Spleen (tissue), 7 donors: ENCODE data around the gene AGER.

Source experiments
- CTCF ChIP-seq, 11 experiments: fragments of 200-600 bp in 7 of 11; fragments of 450-650 bp in 4 of 11; sonication (generic) in 4 of 11; IDR thresholded peaks in 8 of 11; conservative IDR thresholded peaks in 3 of 11; 1 replicate in 7 of 11; 2 replicates in 4 of 11; pipeline versions ENCODE4 v1.4.0 to v1.8.0; 2016 to 2021; ENCODE audit warnings: antibody characterized with exemption in 11 of 11, inconsistent platforms in 4 of 11, mild to moderate bottlenecking in 1 of 11
- POLR2A ChIP-seq, 3 donors: fragments of 450-650 bp; IDR thresholded peaks; one replicate each; pipeline ENCODE4 v1.5.1; 2017; ENCODE audit warnings: antibody characterized with exemption in 3 of 3, mild to moderate bottlenecking in 1 of 3
- POLR2AphosphoS5 ChIP-seq, 3 donors: sonication (generic); formaldehyde crosslinking; IDR thresholded peaks; one replicate each; pipeline ENCODE4 v1.5.1; 2017; ENCODE audit warnings: antibody characterized with exemption in 3 of 3
- donor health status: DM: no; HTN: no; CAD: no; lungs with moderate emphysema.
- donor health status: DM: no; HTN: no; CAD: no.
- donor health status: DM: no; HTN: no; CAD: no.

DNA sequence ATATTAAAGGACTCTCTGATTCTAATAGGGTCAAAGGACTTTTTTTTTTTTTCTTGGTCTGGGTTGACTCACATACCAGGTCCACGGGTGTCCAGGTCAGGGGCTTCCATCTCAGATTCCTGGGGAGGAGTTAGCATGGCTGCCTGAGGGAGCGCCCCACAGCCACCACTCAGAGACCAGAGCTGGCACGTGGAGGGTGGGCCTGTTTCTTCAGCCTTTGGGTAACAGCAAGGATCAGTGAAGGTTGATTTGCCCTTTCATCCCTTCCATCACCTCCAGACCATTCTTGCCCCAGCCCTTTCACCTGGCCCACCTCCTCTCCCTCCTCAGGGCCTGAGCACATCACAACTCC lies 14.3 kb upstream of the AGER start:
- TF ChIP-seq CTCF (IDR thresholded peaks at IDR 0.05 in 8 of 11, conservative IDR thresholded peaks at IDR 0.05 in 3 of 11) (no peak), POLR2A (IDR thresholded peaks at IDR 0.05) (no peak), POLR2AphosphoS5 (IDR thresholded peaks at IDR 0.05) (no peak)
